Embryonic facial prominence (tissue), 1 donor: Measurements from ENCODE around the gene SMS.

Experiments used
- DNase-seq: peaks from one replicate; pipeline ENCODE4 v3.0.0-alpha.2; 2016; ENCODE audit errors: extremely low spot score

SMS gene

GRCh38 chrX:21940356-21940829 is at the start of gene SMS:
Gene SMS, plus strand, starts transcription at chrX:21940709. Its CDS starts 116 bp downstream, at chrX:21940825.
- DNase-seq, result no peak

- no peak for DNase-seq
Measured at GRCh38 chrX:21905313-21905712, 35.2 kb upstream of the SMS start.

GRCh38 chrX:21905953-21906352 is 34.6 kb upstream of the SMS start:
- DNase-seq, result no peak

- no peak for DNase-seq
Measured at GRCh38 chrX:21907260-21907659, 33.2 kb upstream of the SMS start.

- no peak for DNase-seq
Measured at GRCh38 chrX:21911481-21911880, 29.0 kb upstream of the SMS start.

GRCh38 chrX:21912220-21912619 is 28.3 kb upstream of the SMS start:
- no peak for DNase-seq

- DNase-seq, result no peak
Measured at GRCh38 chrX:21912989-21913388, 27.5 kb upstream of the SMS start.

- DNase-seq, result no peak
Measured at GRCh38 chrX:21926116-21926515, 14.4 kb upstream of the SMS start.

GRCh38 chrX:21926527-21927278 is 13.8 kb upstream of the SMS start:
- no peak for DNase-seq

- DNase-seq, result no peak
Measured at GRCh38 chrX:21929209-21929608, 11.3 kb upstream of the SMS start.

GRCh38 chrX:21930986-21931385 is 9.5 kb upstream of the SMS start:
- DNase-seq, result no peak

- DNase-seq, result no peak
Measured at GRCh38 chrX:21932292-21933002, 8.1 kb upstream of the SMS start.

- DNase-seq, result no peak
Measured at GRCh38 chrX:21933077-21933476, 7.4 kb upstream of the SMS start.

- DNase-seq, result no peak
Measured at GRCh38 chrX:21934414-21934813, 6.1 kb upstream of the SMS start.

GRCh38 chrX:21939906-21940305 is 603 bp upstream of the SMS start:
- no peak for DNase-seq

GRCh38 chrX:21943460-21944135 is 3.1 kb downstream of the SMS start:
- DNase-seq, result no peak

- no peak for DNase-seq
Measured at GRCh38 chrX:21944136-21944615, 3.7 kb downstream of the SMS start.

GRCh38 chrX:21946925-21947641 is 6.6 kb downstream of the SMS start:
- DNase-seq, result no peak

GRCh38 chrX:21947671-21948070 is 7.2 kb downstream of the SMS start:
- no peak for DNase-seq

GRCh38 chrX:21948897-21949578 is 8.5 kb downstream of the SMS start:
- no peak for DNase-seq

- no peak for DNase-seq
Measured at GRCh38 chrX:21949689-21950088, 9.2 kb downstream of the SMS start.
